ENCODE results near the gene INS.

DNA sequence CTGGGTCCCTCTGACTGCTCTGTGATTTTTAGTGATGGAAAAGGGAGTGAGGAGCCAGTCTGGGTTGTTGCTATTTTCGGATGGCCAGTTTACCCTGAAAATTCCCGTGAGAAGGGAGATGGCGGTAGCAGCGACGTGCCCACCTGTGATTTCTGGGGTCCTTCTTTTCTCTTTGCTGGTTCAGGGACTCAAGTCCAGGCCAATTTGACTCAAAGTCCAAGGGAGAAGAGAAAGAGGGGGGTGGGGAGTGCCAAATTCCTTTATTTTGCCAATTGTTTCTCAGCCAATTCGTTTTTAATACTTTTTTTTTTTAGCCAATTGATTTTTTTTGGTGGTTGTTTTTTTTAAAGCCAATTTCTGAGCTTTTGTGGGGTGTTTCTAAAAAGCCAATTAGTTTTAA, 28.8 kb downstream of the INS start:
- TF ChIP-seq POLR2A (IDR thresholded peaks at IDR 0.05; ENCODE audit: control extremely low read depth in 1 of 2, low read depth in 2 of 2, low read length in 2 of 2) (no peak), SP1 (IDR thresholded peaks at IDR 0.05; ENCODE audit: low read depth, low read length) (no peak), RFX5 (IDR thresholded peaks at IDR 0.05; ENCODE audit: borderline replicate concordance, low read depth, low read length) (no peak), SUZ12 (IDR thresholded peaks at IDR 0.05; ENCODE audit: low read length) (no peak), TCF12 (IDR thresholded peaks at IDR 0.05; ENCODE audit: low read depth, low read length) (no peak), CBX8 (IDR thresholded peaks at IDR 0.05; ENCODE audit: borderline replicate concordance, low read depth, low read length) (no peak), EZH2 (IDR thresholded peaks at IDR 0.05; ENCODE audit: low read depth, low read length, severe bottlenecking) (no peak)
- TF ChIP-seq, protein P1, sequence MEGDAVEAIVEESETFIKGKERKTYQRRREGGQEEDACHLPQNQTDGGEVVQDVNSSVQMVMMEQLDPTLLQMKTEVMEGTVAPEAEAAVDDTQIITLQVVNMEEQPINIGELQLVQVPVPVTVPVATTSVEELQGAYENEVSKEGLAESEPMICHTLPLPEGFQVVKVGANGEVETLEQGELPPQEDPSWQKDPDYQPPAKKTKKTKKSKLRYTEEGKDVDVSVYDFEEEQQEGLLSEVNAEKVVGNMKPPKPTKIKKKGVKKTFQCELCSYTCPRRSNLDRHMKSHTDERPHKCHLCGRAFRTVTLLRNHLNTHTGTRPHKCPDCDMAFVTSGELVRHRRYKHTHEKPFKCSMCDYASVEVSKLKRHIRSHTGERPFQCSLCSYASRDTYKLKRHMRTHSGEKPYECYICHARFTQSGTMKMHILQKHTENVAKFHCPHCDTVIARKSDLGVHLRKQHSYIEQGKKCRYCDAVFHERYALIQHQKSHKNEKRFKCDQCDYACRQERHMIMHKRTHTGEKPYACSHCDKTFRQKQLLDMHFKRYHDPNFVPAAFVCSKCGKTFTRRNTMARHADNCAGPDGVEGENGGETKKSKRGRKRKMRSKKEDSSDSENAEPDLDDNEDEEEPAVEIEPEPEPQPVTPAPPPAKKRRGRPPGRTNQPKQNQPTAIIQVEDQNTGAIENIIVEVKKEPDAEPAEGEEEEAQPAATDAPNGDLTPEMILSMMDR (IDR thresholded peaks at IDR 0.05; ENCODE audit: control extremely low read depth in 1 of 3, insufficient read depth in 1 of 3, low read depth in 1 of 3, low read length in 3 of 3): no peak
- TF ChIP-seq, protein P2, sequence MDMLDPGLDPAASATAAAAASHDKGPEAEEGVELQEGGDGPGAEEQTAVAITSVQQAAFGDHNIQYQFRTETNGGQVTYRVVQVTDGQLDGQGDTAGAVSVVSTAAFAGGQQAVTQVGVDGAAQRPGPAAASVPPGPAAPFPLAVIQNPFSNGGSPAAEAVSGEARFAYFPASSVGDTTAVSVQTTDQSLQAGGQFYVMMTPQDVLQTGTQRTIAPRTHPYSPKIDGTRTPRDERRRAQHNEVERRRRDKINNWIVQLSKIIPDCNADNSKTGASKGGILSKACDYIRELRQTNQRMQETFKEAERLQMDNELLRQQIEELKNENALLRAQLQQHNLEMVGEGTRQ (IDR thresholded peaks at IDR 0.05; ENCODE audit: low read length): no peak

Measured in H1 (cell line).